ENCODE measurements around the gene FAF1.

DNA sequence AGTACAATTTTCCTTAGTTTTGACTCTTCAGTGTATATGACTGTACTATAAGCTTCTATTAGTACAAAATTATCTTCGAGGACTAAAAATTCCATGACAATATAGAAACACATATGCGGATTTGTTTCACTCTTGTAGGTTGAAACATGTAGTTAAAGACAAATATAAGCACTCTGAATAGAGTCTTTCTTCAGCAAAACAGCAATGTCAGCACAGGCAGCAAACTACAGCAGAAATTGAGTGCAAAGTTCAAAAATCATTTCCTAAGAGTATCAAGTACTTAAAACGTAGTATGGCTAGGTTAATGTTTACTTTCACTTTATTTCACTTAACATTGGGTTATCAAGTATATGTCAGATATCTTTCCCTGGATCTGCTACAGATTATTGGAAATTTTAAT is 106.7 kb downstream of the FAF1 start:
- no peak for TF ChIP-seq POLR2A (IDR thresholded peaks at IDR 0.05)
- TF ChIP-seq, protein P1, sequence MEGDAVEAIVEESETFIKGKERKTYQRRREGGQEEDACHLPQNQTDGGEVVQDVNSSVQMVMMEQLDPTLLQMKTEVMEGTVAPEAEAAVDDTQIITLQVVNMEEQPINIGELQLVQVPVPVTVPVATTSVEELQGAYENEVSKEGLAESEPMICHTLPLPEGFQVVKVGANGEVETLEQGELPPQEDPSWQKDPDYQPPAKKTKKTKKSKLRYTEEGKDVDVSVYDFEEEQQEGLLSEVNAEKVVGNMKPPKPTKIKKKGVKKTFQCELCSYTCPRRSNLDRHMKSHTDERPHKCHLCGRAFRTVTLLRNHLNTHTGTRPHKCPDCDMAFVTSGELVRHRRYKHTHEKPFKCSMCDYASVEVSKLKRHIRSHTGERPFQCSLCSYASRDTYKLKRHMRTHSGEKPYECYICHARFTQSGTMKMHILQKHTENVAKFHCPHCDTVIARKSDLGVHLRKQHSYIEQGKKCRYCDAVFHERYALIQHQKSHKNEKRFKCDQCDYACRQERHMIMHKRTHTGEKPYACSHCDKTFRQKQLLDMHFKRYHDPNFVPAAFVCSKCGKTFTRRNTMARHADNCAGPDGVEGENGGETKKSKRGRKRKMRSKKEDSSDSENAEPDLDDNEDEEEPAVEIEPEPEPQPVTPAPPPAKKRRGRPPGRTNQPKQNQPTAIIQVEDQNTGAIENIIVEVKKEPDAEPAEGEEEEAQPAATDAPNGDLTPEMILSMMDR (IDR thresholded peaks at IDR 0.05), result no peak

Measured in esophagus squamous epithelium (tissue), 4 donors.